Activated CD4-positive, alpha-beta memory T cell treated with anti-CD3 and anti-CD28 coated beads for 36 hours (primary cell): ENCODE measurements around the gene UPF2. TPM values are rescaled to one million over a fixed set of nuclear protein-coding genes. Genes with fewer than 3 reads are reported as not detected.
A peak's percentile ranks its signal among the peaks of the same experiment; 100 is the strongest.
"Not testable (repeated sequence)": the region's sequence is repeated elsewhere in the genome, so short reads cannot be mapped to it uniquely, and the experiment has no call there.

Experiments
- CTCF ChIA-PET: fragments of 350-600 bp; sonication (Branson Sonifier 250); formaldehyde crosslinking; loops from one replicate; lab custom pipeline; 2021; ENCODE audit warnings: antibody characterized with exemption, inconsistent platforms; lab: Charles Lee
- POLR2A ChIA-PET: fragments of 350-600 bp; sonication (Branson Sonifier 250); formaldehyde crosslinking; loops from one replicate; lab custom pipeline; 2021; ENCODE audit warnings: antibody characterized with exemption; lab: Charles Lee
- DNase-seq: peaks from one replicate; pipeline ENCODE4 v3.0.0-alpha.2; 2020
- H3K27ac Mint-ChIP-seq: one replicate; pipeline ENCODE4 v1.8.0; 2021; ENCODE audit warnings: mixed read lengths
- H3K27me3 Mint-ChIP-seq: one replicate; pipeline ENCODE4 v1.8.0; 2021; ENCODE audit warnings: mixed read lengths
- H3K36me3 Mint-ChIP-seq: one replicate; pipeline ENCODE4 v1.8.0; 2021; ENCODE audit warnings: mixed read lengths
- H3K4me1 Mint-ChIP-seq: one replicate; pipeline ENCODE4 v1.8.0; 2021; ENCODE audit warnings: low read depth, mixed read lengths
- H3K4me3 Mint-ChIP-seq: one replicate; pipeline ENCODE4 v1.8.0; 2021; ENCODE audit warnings: mild to moderate bottlenecking, mixed read lengths
- H3K9me3 Mint-ChIP-seq: one replicate; pipeline ENCODE4 v1.8.0; 2021; ENCODE audit warnings: mixed read lengths
- intact Hi-C: fragments of 100-400 bp; cut with micrococcal nuclease; formaldehyde crosslinking; loops from one replicate; pipeline ENCODE4 v1.15.1; 2023
- total RNA-seq, 2 experiments: library from RNA; stranded (reverse); gene quantifications; one replicate each; pipeline ENCODE4 v1.2.3, GENCODE V29; 2021

UPF2 gene
- total RNA-seq, result 10 to 100 TPM; 29.5 to 32.0 TPM

GRCh38 chr10:12042797-12043651, at the start of gene UPF2:
Gene UPF2 (minus strand): TSS chr10:12042809. CDS start chr10:12035423, 7,386 bp downstream.
- CTCF ChIA-PET, result interaction anchor here (1.2 to 1.7 kb wide), 3 partner anchors 25 to 153 kb away, joined by 3 to 8 read pairs (median 5); partner anchors contain the start of genes CDC123, DHTKD1 and NUDT5
- Mint-ChIP-seq H3K9me3 (no peaks in the 10 kb centered on the region), H3K27me3 (no peaks in the 10 kb centered on the region), H3K36me3 (peaks cover 6% of the 10 kb centered on the region), H3K4me1 (peaks cover 32% of the 10 kb centered on the region), H3K4me3 (peak within 1 kb of the TSS; percentile 100), H3K27ac (peak within 1 kb of the TSS; percentile 98)
- POLR2A ChIA-PET, result interaction anchor here (0.6 to 3.0 kb wide), 10 partner anchors 9 to 1260 kb away, joined by 4 to 12 read pairs (median 5); partner anchors contain the start of genes CDC123, DHTKD1 and NUDT5
- intact Hi-C loops, result loop anchor here (1.0 to 10.0 kb wide), 5 partner anchors 25 to 738 kb away; partner anchors contain the start of genes CAMK1D, DHTKD1 and NUDT5
- peak; percentile 99 for DNase-seq

GRCh38 chr10:12091421-12091820, 48.8 kb upstream of the UPF2 start:
- Mint-ChIP-seq H3K9me3 (no peaks in the 10 kb centered on the region), H3K4me3 (no peak overlapping the region), H3K27ac (no peak overlapping the region)

GRCh38 chr10:12088919-12089318, 46.3 kb upstream of the UPF2 start:
- ChIA-PET CTCF (no interaction called here), POLR2A (no interaction called here)
- no peak for DNase-seq
- Mint-ChIP-seq H3K4me1 (no peaks in the 10 kb centered on the region), H3K4me3 (no peak overlapping the region), H3K27me3 (no peaks in the 10 kb centered on the region), H3K27ac (no peak overlapping the region), H3K9me3 (no peaks in the 10 kb centered on the region), H3K36me3 (peaks cover 32% of the 10 kb centered on the region)
- intact Hi-C loops, result no loop called here

More at GRCh38 chr10:12091421-12091820, 48.8 kb upstream of the UPF2 start:
- intact Hi-C loops, result no loop called here
- H3K27me3 Mint-ChIP-seq, result no peaks in the 10 kb centered on the region
- DNase-seq, result no peak
- ChIA-PET POLR2A (no interaction called here), CTCF (no interaction called here)
- H3K36me3 Mint-ChIP-seq, result peaks cover 32% of the 10 kb centered on the region
- H3K4me1 Mint-ChIP-seq, result no peaks in the 10 kb centered on the region

GRCh38 chr10:12081879-12082557, 39.4 kb upstream of the UPF2 start:
- H3K4me3 Mint-ChIP-seq, result no peak overlapping the region
- DNase-seq, result no peak
- ChIA-PET POLR2A (no interaction called here), CTCF (no interaction called here)
- intact Hi-C loops, result loop anchor here (1.0 kb wide), 1 partner anchor 11 kb away; no protein-coding TSS in a partner anchor
- H3K4me1 Mint-ChIP-seq, result no peaks in the 10 kb centered on the region
- H3K36me3 Mint-ChIP-seq, result peaks cover 14% of the 10 kb centered on the region
- H3K27ac Mint-ChIP-seq, result no peak overlapping the region
- H3K9me3 Mint-ChIP-seq, result no peaks in the 10 kb centered on the region
- H3K27me3 Mint-ChIP-seq, result no peaks in the 10 kb centered on the region

- H3K9me3 Mint-ChIP-seq, result no peaks in the 10 kb centered on the region
- H3K36me3 Mint-ChIP-seq, result peaks cover 11% of the 10 kb centered on the region
- ChIA-PET POLR2A (no interaction called here), CTCF (no interaction called here)
- H3K27ac Mint-ChIP-seq, result no peak overlapping the region
- no peak overlapping the region for H3K4me3 Mint-ChIP-seq
- no peak for DNase-seq
- no peaks in the 10 kb centered on the region for H3K27me3 Mint-ChIP-seq
- no peaks in the 10 kb centered on the region for H3K4me1 Mint-ChIP-seq
- intact Hi-C loops, result no loop called here
Observed at GRCh38 chr10:12081470-12081869, 38.9 kb upstream of the UPF2 start.

GRCh38 chr10:12077580-12078180, 35.1 kb upstream of the UPF2 start:
- no peak for DNase-seq
- Mint-ChIP-seq H3K27ac (no peak overlapping the region), H3K9me3 (no peaks in the 10 kb centered on the region), H3K27me3 (no peaks in the 10 kb centered on the region), H3K4me3 (no peak overlapping the region), H3K36me3 (peaks cover 4% of the 10 kb centered on the region), H3K4me1 (no peaks in the 10 kb centered on the region)
- CTCF ChIA-PET, result no interaction called here
- POLR2A ChIA-PET, result no interaction called here
- intact Hi-C loops, result no loop called here

- no peak overlapping the region for H3K4me3 Mint-ChIP-seq
- intact Hi-C loops, result no loop called here
- POLR2A ChIA-PET, result no interaction called here
- DNase-seq, result no peak
- peaks cover 13% of the 10 kb centered on the region for H3K4me1 Mint-ChIP-seq
- CTCF ChIA-PET, result interaction anchor here (1.0 kb wide), 1 partner anchor 142 kb away, joined by 3 read pairs; no protein-coding TSS in a partner anchor
- no peaks in the 10 kb centered on the region for H3K27me3 Mint-ChIP-seq
- H3K9me3 Mint-ChIP-seq, result no peaks in the 10 kb centered on the region
- peaks cover 3% of the 10 kb centered on the region for H3K36me3 Mint-ChIP-seq
- no peak overlapping the region for H3K27ac Mint-ChIP-seq
Observed at GRCh38 chr10:12073526-12073925, 30.9 kb upstream of the UPF2 start.

- H3K27ac Mint-ChIP-seq, CTCF ChIA-PET, DNase-seq, H3K9me3 Mint-ChIP-seq, H3K27me3 Mint-ChIP-seq, POLR2A ChIA-PET, intact Hi-C loops, H3K4me3 Mint-ChIP-seq, H3K36me3 Mint-ChIP-seq: not testable (repeated sequence)
- peaks cover 22% of the 10 kb centered on the region for H3K4me1 Mint-ChIP-seq
Observed at GRCh38 chr10:12071441-12071840, 28.8 kb upstream of the UPF2 start.

GRCh38 chr10:12068449-12069269, 26.1 kb upstream of the UPF2 start, which contains the start of gene DHTKD1:
Gene DHTKD1 (plus strand): TSS chr10:12068954. CDS start chr10:12069034, 80 bp downstream.
- ChIA-PET POLR2A (interaction anchor here (0.6 to 1.0 kb wide), 2 partner anchors 26 to 459 kb away, joined by 3 to 4 read pairs; partner anchors contain the start of gene UPF2), CTCF (interaction anchor here (0.9 to 1.9 kb wide), 4 partner anchors 20 to 146 kb away, joined by 3 to 6 read pairs (median 4); no protein-coding TSS in a partner anchor)
- Mint-ChIP-seq H3K9me3 (no peaks in the 10 kb centered on the region), H3K27me3 (no peaks in the 10 kb centered on the region), H3K36me3 (no peaks in the 10 kb centered on the region), H3K4me3 (peak within 1 kb of the TSS; percentile 81), H3K27ac (peak within 1 kb of the TSS; percentile 82), H3K4me1 (peaks cover 22% of the 10 kb centered on the region)
- DNase-seq, result peak; percentile 99
- intact Hi-C loops, result loop anchor here (1.0 to 5.0 kb wide), 4 partner anchors 25 to 129 kb away; partner anchors contain the start of genes CDC123 and NUDT5

GRCh38 chr10:12067336-12067735, 24.7 kb upstream of the UPF2 start:
- DNase-seq, result no peak
- ChIA-PET CTCF (interaction anchor here (1.9 kb wide), 1 partner anchor 26 kb away, joined by 6 read pairs; no protein-coding TSS in a partner anchor), POLR2A (interaction anchor here (1.0 to 1.1 kb wide), 2 partner anchors 24 to 55 kb away, joined by 3 to 5 read pairs; partner anchors contain the start of gene UPF2)
- intact Hi-C loops, result loop anchor here (1.0 to 5.0 kb wide), 2 partner anchors 14 to 130 kb away; partner anchors contain the start of genes CDC123 and NUDT5
- H3K27ac Mint-ChIP-seq, result peak overlapping the region; percentile 8
- no peaks in the 10 kb centered on the region for H3K36me3 Mint-ChIP-seq
- H3K4me1 Mint-ChIP-seq, result peaks cover 22% of the 10 kb centered on the region
- H3K9me3 Mint-ChIP-seq, result no peaks in the 10 kb centered on the region
- no peaks in the 10 kb centered on the region for H3K27me3 Mint-ChIP-seq
- no peak overlapping the region for H3K4me3 Mint-ChIP-seq

GRCh38 chr10:12063483-12063818, 20.8 kb upstream of the UPF2 start:
- no peak for DNase-seq
- H3K4me1 Mint-ChIP-seq, result peaks cover 8% of the 10 kb centered on the region
- no peaks in the 10 kb centered on the region for H3K36me3 Mint-ChIP-seq
- POLR2A ChIA-PET, result no interaction called here
- no peaks in the 10 kb centered on the region for H3K27me3 Mint-ChIP-seq
- intact Hi-C loops, result no loop called here
- no peak overlapping the region for H3K27ac Mint-ChIP-seq
- CTCF ChIA-PET, result no interaction called here
- no peaks in the 10 kb centered on the region for H3K9me3 Mint-ChIP-seq
- H3K4me3 Mint-ChIP-seq, result no peak overlapping the region
